Lower leg skin (tissue), 3 donors: ENCODE measurements around the gene DSCAML1.

ENCODE experiments used
- POLR2A ChIP-seq, 2 donors: fragments of 450-650 bp; IDR thresholded peaks; one replicate each; pipeline ENCODE4 v1.6.1; 2016 to 2017; ENCODE audit warnings: antibody characterized with exemption in 2 of 2, mild to moderate bottlenecking in 1 of 2, moderate library complexity in 1 of 2
- TF ChIP-seq, protein P1 (sequence below), 3 donors: fragments of 450-650 bp; IDR thresholded peaks; one replicate each; pipeline ENCODE4 v1.5.1; 2016; ENCODE audit warnings: antibody characterized with exemption in 3 of 3, mild to moderate bottlenecking in 3 of 3, moderate library complexity in 2 of 3

DNA sequence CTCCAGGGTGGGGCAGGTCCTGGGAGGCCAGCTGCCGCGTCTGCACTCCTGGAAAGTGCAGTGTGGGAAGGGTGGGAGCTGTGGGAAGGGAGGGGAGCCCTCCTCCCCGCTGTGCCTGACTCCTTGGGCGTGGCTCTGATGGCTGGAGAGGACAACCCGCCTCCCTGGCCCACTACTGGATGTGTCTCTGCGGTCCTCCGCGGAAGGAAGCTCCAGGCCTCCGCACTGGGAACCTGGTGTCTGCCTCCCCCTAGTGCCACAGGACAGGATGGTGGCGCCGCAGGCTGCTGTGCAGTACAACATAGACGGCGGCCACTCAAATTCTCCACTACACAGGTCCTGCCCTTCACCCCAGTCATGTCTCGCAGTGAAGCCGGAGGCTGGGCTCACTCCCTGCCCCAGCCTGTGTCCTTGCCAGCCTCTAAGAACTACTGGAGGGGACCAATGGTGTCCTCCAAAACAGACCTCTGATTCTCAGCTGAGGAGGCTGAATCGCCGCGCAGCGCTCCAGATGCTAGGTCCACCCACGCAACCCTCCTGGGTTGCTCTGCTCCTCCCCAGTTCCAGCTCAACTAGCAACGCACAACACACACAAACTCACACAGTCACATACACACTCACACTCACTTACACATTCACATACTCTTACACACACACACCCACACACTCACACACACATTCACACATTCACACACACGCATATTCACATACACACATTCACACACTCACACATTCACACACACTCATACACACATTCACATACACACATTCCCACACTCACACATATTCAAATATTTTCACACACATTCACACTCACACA is 12.4 kb upstream of the DSCAML1 start:
- TF ChIP-seq, protein P1, sequence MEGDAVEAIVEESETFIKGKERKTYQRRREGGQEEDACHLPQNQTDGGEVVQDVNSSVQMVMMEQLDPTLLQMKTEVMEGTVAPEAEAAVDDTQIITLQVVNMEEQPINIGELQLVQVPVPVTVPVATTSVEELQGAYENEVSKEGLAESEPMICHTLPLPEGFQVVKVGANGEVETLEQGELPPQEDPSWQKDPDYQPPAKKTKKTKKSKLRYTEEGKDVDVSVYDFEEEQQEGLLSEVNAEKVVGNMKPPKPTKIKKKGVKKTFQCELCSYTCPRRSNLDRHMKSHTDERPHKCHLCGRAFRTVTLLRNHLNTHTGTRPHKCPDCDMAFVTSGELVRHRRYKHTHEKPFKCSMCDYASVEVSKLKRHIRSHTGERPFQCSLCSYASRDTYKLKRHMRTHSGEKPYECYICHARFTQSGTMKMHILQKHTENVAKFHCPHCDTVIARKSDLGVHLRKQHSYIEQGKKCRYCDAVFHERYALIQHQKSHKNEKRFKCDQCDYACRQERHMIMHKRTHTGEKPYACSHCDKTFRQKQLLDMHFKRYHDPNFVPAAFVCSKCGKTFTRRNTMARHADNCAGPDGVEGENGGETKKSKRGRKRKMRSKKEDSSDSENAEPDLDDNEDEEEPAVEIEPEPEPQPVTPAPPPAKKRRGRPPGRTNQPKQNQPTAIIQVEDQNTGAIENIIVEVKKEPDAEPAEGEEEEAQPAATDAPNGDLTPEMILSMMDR (IDR thresholded peaks at IDR 0.05) = no peak
- TF ChIP-seq POLR2A (IDR thresholded peaks at IDR 0.05) = no peak
